BE2C (cell line): ENCODE data around the gene CPNE1.

Experiments
- DNase-seq: peaks from one replicate; pipeline ENCODE4 v3.0.0-alpha.2; 2020
- H3K27me3 ChIP-seq: fragments of 250-450 bp; sonication (Bioruptor Pico); 2 replicates; pipeline ENCODE4 v1.5.1; 2020; ENCODE audit warnings: mild to moderate bottlenecking
- H3K36me3 ChIP-seq: fragments of 250-450 bp; sonication (Bioruptor Pico); 2 replicates; pipeline ENCODE4 v1.5.1; 2020; ENCODE audit warnings: mild to moderate bottlenecking
- H3K4me1 ChIP-seq: fragments of 250-450 bp; sonication (Bioruptor Pico); 2 replicates; pipeline ENCODE4 v1.5.1; 2020
- H3K4me3 ChIP-seq: 2 replicates; pipeline ENCODE4 v1.5.1; 2011; ENCODE audit warnings: low read depth, low read length
- H3K9me3 ChIP-seq: fragments of 250-450 bp; sonication (Bioruptor Pico); 2 replicates; pipeline ENCODE4 v1.5.1; 2020
- CTCF ChIP-seq: IDR thresholded peaks from 2 replicates; pipeline ENCODE4 v1.5.1; 2012; ENCODE audit warnings: mild to moderate bottlenecking, low read depth, low read length

CPNE1 gene

GRCh38 chr20:35621560-35621946, 43.1 kb downstream of the CPNE1 start:
- H3K4me3 ChIP-seq = no peak overlapping the region
- H3K4me1 ChIP-seq = peaks cover 9% of the 10 kb centered on the region
- peak; percentile 33; the same call in 1 of the 2 replicates for TF ChIP-seq CTCF
- H3K36me3 ChIP-seq = peaks cover 19% of the 10 kb centered on the region
- no peaks in the 10 kb centered on the region for H3K27me3 ChIP-seq
- H3K9me3 ChIP-seq = no peaks in the 10 kb centered on the region
- no peak for DNase-seq

- DNase-seq = no peak
- Histone ChIP-seq H3K4me3 (no peak overlapping the region), H3K9me3 (no peaks in the 10 kb centered on the region), H3K27me3 (no peaks in the 10 kb centered on the region), H3K36me3 (peaks cover 14% of the 10 kb centered on the region), H3K4me1 (peaks cover 9% of the 10 kb centered on the region)
- TF ChIP-seq CTCF = no peak
Observed at GRCh38 chr20:35620818-35621559, 43.7 kb downstream of the CPNE1 start.

- Histone ChIP-seq H3K27me3 (no peaks in the 10 kb centered on the region), H3K36me3 (no peaks in the 10 kb centered on the region; the same call in 1 of the 2 replicates), H3K4me1 (peaks cover 9% of the 10 kb centered on the region), H3K9me3 (no peaks in the 10 kb centered on the region), H3K4me3 (peak overlapping the region; percentile 80)
- TF ChIP-seq CTCF = peak; percentile 71
- peak; percentile 91 for DNase-seq
Observed at GRCh38 chr20:35619196-35620095, 45.3 kb downstream of the CPNE1 start.

GRCh38 chr20:35618263-35619131, 46.2 kb downstream of the CPNE1 start:
- no peaks in the 10 kb centered on the region for H3K27me3 ChIP-seq
- H3K4me1 ChIP-seq = peaks cover 9% of the 10 kb centered on the region
- H3K4me3 ChIP-seq = peak overlapping the region; percentile 80
- no peaks in the 10 kb centered on the region for H3K9me3 ChIP-seq
- peak; percentile 31 for DNase-seq
- TF ChIP-seq CTCF = no peak
- no peaks in the 10 kb centered on the region; the same call in 1 of the 2 replicates for H3K36me3 ChIP-seq

GRCh38 chr20:35617397-35618262, 47.1 kb downstream of the CPNE1 start:
- Histone ChIP-seq H3K9me3 (no peaks in the 10 kb centered on the region), H3K36me3 (no peaks in the 10 kb centered on the region; the same call in 1 of the 2 replicates), H3K4me1 (peaks cover 9% of the 10 kb centered on the region), H3K4me3 (peak overlapping the region; percentile 80), H3K27me3 (no peaks in the 10 kb centered on the region)
- peak; percentile 75 for DNase-seq
- TF ChIP-seq CTCF = peak; percentile 47
